ENCODE measurements around the gene NELFCD.

Gene NELFCD

DNA sequence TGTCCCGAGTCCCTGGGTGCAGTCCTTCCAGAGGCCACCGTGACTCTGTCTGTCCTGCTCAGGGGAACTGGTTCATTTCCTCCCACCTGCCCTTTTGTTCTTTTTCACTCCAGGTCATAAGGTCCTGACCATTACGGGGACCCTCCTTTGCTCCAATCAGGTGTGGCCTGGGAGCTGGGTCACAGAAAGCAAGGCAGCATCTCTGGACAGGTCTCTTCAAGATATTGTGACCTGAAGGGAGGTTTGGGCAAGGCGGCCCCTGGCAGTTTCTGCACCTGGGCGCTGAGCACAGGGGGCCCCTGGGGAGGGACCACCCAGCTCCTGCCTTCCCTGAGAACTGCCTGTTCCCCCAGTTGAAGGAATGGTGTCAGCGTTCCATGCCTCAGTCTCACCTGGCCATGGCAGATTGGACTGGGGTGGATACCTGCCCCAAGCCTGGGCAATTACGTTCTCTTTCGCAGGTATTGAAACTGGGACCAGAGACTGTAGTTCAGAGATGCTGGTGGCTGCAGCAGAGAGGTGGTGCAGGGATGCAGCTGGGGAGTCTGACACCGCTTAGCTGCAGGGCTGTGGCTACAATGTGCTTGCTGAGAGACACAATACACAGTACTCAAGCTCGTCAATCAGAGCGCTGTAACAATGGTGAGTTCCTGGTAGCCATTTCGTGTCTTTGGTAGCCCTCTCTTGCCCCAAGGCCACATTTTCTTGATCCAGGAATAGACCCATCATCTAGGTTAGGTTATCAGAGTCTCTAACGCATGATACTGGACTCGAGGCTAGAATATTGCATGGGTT lies 15.6 kb upstream of the NELFCD start:
- TF ChIP-seq, protein P1, sequence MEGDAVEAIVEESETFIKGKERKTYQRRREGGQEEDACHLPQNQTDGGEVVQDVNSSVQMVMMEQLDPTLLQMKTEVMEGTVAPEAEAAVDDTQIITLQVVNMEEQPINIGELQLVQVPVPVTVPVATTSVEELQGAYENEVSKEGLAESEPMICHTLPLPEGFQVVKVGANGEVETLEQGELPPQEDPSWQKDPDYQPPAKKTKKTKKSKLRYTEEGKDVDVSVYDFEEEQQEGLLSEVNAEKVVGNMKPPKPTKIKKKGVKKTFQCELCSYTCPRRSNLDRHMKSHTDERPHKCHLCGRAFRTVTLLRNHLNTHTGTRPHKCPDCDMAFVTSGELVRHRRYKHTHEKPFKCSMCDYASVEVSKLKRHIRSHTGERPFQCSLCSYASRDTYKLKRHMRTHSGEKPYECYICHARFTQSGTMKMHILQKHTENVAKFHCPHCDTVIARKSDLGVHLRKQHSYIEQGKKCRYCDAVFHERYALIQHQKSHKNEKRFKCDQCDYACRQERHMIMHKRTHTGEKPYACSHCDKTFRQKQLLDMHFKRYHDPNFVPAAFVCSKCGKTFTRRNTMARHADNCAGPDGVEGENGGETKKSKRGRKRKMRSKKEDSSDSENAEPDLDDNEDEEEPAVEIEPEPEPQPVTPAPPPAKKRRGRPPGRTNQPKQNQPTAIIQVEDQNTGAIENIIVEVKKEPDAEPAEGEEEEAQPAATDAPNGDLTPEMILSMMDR (IDR thresholded peaks at IDR 0.05; ENCODE audit: low read depth, low read length), result no peak
- H3K4me3 ChIP-seq (ENCODE audit: low read depth, low read length), result no peak overlapping the region

DNA sequence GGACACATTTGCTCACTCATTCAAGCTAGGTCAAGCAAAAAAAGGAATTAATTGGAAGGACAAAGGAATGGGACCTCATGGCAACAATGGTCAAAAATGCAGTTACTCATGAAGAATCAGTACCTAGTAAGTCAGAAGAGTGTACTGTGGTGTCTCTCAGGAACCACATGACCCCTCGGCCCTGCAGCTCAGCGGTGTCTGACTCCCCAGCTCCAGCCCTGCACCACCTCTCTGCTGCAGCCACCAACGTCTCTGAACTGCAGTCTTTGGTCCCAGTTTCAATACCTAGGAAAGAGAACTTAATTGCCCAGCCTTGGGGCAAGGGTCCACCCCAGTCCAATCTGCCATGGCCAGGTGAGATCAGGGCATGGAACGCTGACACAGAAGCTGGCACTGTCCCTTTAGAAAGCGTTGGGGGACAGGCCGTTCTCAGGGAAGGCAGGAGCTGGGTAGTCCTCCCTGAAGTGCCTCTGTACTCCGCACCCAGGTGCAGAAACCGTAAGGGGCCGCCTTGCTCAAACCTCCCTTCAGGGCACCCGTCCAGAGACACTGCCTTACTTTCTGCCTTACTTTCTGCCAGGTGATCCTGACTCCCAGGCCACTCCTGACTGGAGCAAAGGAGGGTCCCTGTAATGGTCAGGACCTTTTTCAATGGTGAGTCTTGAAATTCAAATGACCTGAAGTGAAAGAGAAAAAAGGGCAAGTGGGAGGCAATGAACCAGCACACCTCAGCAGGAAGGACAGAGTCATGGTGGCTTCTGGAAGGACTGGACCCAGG lies 13.2 kb upstream of the NELFCD start:
- TF ChIP-seq, protein P1 (IDR thresholded peaks at IDR 0.05; ENCODE audit: low read depth, low read length), result no peak
- H3K4me3 ChIP-seq (ENCODE audit: low read depth, low read length), result no peak overlapping the region

DNA sequence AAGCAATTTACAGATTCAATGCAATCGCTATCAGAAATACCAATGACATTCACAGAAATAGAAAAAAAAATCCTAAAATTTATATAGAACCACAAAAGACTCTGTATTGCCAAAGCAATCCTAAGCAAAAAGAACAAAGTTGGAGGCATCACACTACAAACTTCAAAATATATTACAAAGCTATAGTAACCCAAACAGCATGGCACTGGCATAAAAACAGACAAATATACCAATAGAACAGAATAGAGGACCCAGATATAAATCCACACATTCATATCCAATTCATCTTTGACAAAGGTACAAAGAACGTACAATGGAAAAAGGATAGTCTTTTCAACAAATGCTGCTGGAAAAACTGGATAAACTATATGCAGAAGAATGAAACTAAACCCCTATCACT lies 11.6 kb upstream of the NELFCD start:
- TF ChIP-seq, protein P1 (IDR thresholded peaks at IDR 0.05; ENCODE audit: low read depth, low read length), result no peak
- no peak overlapping the region for H3K4me3 ChIP-seq (ENCODE audit: low read depth, low read length)

DNA sequence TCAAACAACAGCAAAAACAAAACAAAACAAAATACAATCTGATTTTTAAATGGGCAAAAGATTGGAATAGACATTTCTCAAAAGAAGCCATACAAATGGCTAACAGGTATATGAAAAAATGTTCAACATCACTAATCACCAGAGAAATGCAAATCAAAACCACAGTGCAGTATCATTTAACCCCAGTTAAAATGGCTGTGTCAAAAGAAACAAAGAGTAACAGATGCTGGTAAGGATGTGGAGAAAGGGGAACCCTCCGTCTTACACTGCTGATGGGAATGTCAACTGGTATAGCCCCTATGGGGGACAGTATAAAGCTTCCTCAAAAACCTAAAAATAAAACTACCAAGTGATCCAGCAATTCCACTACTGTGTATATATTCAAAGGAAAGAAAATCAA lies 10.9 kb upstream of the NELFCD start:
- TF ChIP-seq, protein P1 (IDR thresholded peaks at IDR 0.05; ENCODE audit: low read depth, low read length), result no peak
- no peak overlapping the region for H3K4me3 ChIP-seq (ENCODE audit: low read depth, low read length)

DNA sequence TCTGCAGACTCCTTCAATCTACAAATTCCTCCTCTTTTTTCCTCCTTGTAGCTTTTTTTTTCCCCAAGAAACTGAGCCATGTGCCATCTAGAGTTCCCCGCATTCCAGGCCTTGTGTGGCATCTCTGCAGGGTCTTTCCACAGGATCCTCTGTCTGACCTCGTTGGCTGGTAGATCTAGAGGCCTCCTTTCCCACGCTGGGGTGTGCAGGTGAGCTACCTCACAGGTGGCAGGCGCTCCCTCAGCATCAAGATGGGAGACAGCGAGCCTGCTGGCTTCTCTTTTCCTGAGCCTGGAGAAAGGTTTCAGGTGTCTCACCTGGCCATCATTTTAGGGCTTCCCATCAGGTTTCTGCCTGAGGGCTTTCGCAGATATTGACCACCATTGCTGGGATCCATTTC lies 9.6 kb upstream of the NELFCD start:
- TF ChIP-seq, protein P1 (IDR thresholded peaks at IDR 0.05; ENCODE audit: low read depth, low read length), result no peak
- no peak overlapping the region for H3K4me3 ChIP-seq (ENCODE audit: low read depth, low read length)

DNA sequence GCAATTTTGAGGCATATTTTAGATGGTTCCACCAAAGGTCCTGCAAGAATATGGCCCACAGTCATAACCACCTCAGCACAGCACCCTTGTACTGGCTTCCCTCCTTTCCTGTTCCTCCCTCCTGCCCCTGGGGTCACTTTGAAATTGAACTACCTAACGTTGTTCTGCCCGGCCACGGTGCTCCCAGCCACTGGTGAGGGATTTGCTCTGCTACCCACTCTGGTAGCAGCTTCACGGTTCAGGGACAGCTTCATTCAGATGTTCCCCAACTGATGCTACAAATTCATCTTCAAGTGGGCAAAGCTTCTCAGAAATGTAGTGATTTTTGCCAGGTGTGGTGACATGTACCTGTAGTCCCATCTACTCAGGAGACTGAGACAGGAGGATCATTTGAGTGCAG lies 7.9 kb upstream of the NELFCD start:
- TF ChIP-seq, protein P1 (IDR thresholded peaks at IDR 0.05; ENCODE audit: low read depth, low read length), result no peak
- H3K4me3 ChIP-seq (ENCODE audit: low read depth, low read length), result no peak overlapping the region

DNA sequence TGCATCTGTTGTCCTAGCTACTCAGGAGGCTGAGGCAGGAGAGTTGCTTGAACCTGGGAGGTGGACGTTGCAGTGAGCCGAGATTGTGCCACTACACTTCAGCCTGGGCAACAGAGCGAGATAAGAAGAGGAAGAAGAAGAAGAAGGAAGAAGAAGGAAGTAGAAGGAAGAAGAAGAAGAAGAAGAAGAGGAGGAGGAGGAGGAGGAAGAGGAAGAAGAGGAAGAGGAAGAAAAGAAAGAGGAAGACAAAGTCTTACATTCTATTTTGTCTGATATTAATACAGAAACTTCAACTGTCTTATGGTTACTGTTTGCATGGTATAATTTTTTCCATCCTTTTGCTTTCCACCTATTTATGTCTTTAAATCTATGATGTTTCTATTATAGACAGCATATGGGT lies 7.2 kb upstream of the NELFCD start:
- H3K4me3 ChIP-seq (ENCODE audit: low read depth, low read length), result no peak overlapping the region

More for the DNA sequence above, 7.2 kb upstream of the NELFCD start:
- TF ChIP-seq, protein P1 (IDR thresholded peaks at IDR 0.05; ENCODE audit: low read depth, low read length), result no peak

Data from WI38 (cell line).